ENCODE data around the gene GDAP2.

The GDAP2 gene

GRCh38 chr1:117820694-117821381 is 108.6 kb downstream of the GDAP2 start:
- no peaks in the 10 kb centered on the region for H3K4me1 ChIP-seq
- no peak overlapping the region for H3K27ac ChIP-seq

GRCh38 chr1:117820096-117820495 is 109.3 kb downstream of the GDAP2 start:
- H3K27ac ChIP-seq: no peak overlapping the region
- TF ChIP-seq CTCF (IDR thresholded peaks at IDR 0.05): no peak
- no peaks in the 10 kb centered on the region for H3K79me2 ChIP-seq
- H3K4me1 ChIP-seq: no peaks in the 10 kb centered on the region
- no peak overlapping the region for H3K4me3 ChIP-seq (ENCODE audit: low read depth, low read length)
- H3K4me2 ChIP-seq (ENCODE audit: low read length): no peak overlapping the region
- H3K9me3 ChIP-seq (ENCODE audit: control insufficient read depth, low read length): no peaks in the 10 kb centered on the region
- no peaks in the 10 kb centered on the region for H3K36me3 ChIP-seq (ENCODE audit: control insufficient read depth, insufficient read depth, low read length)
- H3K9ac ChIP-seq: no peak overlapping the region
- no peak overlapping the region for H2AFZ ChIP-seq
- H3K27me3 ChIP-seq (ENCODE audit: control insufficient read depth, insufficient read depth, low read length): no peaks in the 10 kb centered on the region

More at GRCh38 chr1:117820694-117821381, 108.6 kb downstream of the GDAP2 start:
- Histone ChIP-seq H3K4me3 (ENCODE audit: low read depth, low read length) (no peak overlapping the region), H3K79me2 (no peaks in the 10 kb centered on the region), H3K9ac (no peak overlapping the region), H2AFZ (no peak overlapping the region), H3K27me3 (ENCODE audit: control insufficient read depth, insufficient read depth, low read length) (no peaks in the 10 kb centered on the region), H3K36me3 (ENCODE audit: control insufficient read depth, insufficient read depth, low read length) (no peaks in the 10 kb centered on the region), H3K9me3 (ENCODE audit: control insufficient read depth, low read length) (no peaks in the 10 kb centered on the region), H3K4me2 (ENCODE audit: low read length) (no peak overlapping the region)
- TF ChIP-seq CTCF (IDR thresholded peaks at IDR 0.05): no peak

GRCh38 chr1:117819301-117819700 is 110.1 kb downstream of the GDAP2 start:
- no peak for TF ChIP-seq CTCF (IDR thresholded peaks at IDR 0.05)
- Histone ChIP-seq H3K4me1 (no peaks in the 10 kb centered on the region), H3K9ac (no peak overlapping the region), H3K36me3 (ENCODE audit: control insufficient read depth, insufficient read depth, low read length) (no peaks in the 10 kb centered on the region), H3K79me2 (no peaks in the 10 kb centered on the region), H3K4me3 (ENCODE audit: low read depth, low read length) (no peak overlapping the region), H2AFZ (no peak overlapping the region), H3K4me2 (ENCODE audit: low read length) (no peak overlapping the region), H3K9me3 (ENCODE audit: control insufficient read depth, low read length) (no peaks in the 10 kb centered on the region), H3K27me3 (ENCODE audit: control insufficient read depth, insufficient read depth, low read length) (no peaks in the 10 kb centered on the region), H3K27ac (no peak overlapping the region)

GRCh38 chr1:117818456-117818855 is 111.0 kb downstream of the GDAP2 start:
- no peak overlapping the region for H3K4me3 ChIP-seq (ENCODE audit: low read depth, low read length)

More at GRCh38 chr1:117818456-117818855, 111.0 kb downstream of the GDAP2 start:
- Histone ChIP-seq H2AFZ (no peak overlapping the region), H3K27me3 (ENCODE audit: control insufficient read depth, insufficient read depth, low read length) (no peaks in the 10 kb centered on the region), H3K4me1 (no peaks in the 10 kb centered on the region), H3K36me3 (ENCODE audit: control insufficient read depth, insufficient read depth, low read length) (no peaks in the 10 kb centered on the region), H3K27ac (no peak overlapping the region), H3K79me2 (no peaks in the 10 kb centered on the region), H3K9me3 (ENCODE audit: control insufficient read depth, low read length) (no peaks in the 10 kb centered on the region), H3K9ac (no peak overlapping the region), H3K4me2 (ENCODE audit: low read length) (no peak overlapping the region)
- TF ChIP-seq CTCF (IDR thresholded peaks at IDR 0.05): no peak

Data from parathyroid adenoma (tissue), 2 donors.